GM19463 (cell line): Measurements from ENCODE around the gene ROPN1L.
"Not testable (repeated sequence)": the region's sequence is repeated elsewhere in the genome, so short reads cannot be mapped to it uniquely, and the experiment has no call there.

Experiments
- ATAC-seq: cut with Tn5 transposase; IDR thresholded peaks from one replicate; pipeline ENCODE4 v1.9.1; 2021; ENCODE audit warnings: mild to moderate bottlenecking, moderate library complexity; ENCODE audit not compliant: unreplicated experiment

ROPN1L gene

DNA sequence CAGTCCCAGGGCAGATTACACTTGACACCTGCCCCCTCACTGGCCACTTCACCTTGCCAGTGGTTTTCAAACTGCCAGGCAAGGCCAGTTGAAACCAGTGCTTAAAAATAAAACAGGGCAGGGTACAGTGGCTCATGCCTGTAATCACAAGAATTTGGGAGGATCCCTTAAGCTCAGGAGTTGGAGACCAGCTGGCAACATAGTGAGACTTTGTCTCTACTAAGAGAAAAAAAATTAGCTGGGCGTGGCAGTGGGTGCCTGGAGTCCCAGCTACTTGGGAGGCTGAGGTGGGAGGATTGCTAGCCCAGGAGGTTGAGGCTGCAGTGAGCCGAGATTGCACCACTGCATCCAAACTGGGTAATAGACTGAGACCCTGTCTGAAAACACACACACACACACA is 58.1 kb downstream of the ROPN1L start:
- no peak for ATAC-seq

DNA sequence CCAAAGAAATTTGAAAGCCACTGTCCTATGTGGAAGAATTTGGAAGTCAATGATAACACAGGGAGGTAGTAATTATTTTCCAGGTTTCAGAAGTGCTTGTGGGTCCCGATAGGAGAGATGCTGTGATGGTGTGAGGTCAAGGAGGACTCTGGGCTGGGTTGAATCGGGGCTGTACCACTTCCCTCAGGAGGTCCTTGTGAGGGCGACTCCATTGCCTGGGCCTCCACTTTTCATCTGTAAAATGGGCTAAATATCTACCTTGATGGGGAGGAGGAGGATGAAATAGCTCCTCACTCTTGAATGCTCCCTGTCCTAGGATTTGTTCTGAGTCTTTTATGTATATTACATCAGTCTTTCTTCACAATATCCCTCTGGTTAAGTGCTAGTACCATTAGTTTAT is 59.0 kb downstream of the ROPN1L start:
- no peak for ATAC-seq

DNA sequence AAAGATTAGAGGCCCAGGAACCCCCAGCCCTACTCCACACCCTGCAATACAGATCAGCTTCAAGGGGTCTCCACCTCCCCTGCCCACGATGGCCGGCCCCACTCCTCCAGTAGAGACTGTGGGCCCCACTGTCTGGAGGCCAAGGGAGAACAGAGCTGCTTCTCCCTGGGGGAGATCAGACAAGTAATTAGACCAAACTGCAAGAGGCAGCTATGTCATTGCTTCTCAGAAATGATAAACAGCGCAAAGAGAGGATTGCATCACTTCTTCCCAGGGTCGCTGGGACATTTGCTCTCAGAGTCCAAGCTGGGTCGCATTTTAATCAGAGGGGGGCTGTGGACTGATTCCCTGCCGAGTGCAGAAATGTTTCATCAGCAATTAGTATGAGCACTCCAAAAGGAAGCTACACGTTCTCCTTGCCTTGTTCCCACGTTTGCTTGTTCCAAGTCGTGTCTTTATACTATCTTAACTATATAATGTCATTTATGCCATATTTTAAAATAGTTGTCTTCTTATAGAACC is 59.9 kb downstream of the ROPN1L start:
- no peak for ATAC-seq

DNA sequence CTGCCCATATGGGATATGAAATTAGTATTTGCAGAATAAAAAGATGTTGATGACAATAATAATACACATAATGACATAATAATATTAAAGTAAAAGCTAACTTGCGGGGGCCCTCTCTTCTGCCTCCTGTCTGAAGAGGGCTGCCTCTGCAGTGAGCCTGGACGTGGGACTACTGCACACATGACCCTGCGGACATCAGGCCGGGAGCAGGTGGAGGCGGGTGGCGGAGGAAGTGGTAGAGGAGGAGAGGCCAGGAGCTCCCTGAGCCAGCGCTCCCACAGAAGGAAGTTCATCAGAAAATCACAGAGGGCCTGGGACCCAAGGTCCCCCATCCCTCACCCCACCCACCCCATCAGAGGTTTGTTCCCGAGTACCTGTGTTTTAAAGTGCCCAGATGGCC is 60.5 kb downstream of the ROPN1L start:
- ATAC-seq: no peak

DNA sequence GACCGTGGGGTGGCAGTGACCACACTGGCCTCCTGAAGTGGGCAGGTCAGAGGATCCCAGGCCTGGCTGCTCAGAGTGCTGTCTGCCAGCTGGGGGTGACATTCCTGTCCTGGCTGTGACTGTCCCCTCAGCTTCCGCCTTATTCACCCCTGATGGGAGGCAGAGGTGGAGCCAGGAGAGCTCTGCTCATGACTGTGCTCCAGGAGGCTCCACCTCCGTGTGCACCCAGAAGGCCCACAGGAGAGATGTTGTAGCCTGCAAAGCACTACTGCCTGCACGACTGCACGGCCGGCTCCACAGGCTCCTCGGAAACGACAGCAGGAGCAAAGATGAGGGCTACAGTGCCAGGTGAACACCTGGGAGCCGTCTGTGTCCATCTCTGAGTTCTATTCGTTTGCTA is 60.9 kb downstream of the ROPN1L start:
- ATAC-seq: no peak

DNA sequence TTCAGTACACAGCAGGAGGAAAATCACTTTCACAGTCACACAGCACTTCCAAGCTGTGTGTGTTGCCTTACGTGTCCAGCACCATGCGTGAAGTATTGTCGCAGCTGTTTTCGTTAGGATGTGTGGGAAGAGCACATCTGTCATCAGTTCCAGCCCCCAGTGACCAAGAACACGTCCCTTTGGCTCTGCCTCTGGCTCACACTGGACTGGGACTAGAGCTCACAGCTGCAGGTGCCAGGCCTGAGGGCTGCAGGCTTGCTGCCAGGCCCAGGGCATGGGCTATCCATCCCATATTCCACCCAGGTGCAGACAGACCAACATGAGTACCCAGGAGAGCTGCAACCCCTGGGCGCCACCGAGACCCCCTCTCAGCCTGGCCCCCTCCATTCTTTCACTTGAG is 61.6 kb downstream of the ROPN1L start:
- no peak for ATAC-seq

DNA sequence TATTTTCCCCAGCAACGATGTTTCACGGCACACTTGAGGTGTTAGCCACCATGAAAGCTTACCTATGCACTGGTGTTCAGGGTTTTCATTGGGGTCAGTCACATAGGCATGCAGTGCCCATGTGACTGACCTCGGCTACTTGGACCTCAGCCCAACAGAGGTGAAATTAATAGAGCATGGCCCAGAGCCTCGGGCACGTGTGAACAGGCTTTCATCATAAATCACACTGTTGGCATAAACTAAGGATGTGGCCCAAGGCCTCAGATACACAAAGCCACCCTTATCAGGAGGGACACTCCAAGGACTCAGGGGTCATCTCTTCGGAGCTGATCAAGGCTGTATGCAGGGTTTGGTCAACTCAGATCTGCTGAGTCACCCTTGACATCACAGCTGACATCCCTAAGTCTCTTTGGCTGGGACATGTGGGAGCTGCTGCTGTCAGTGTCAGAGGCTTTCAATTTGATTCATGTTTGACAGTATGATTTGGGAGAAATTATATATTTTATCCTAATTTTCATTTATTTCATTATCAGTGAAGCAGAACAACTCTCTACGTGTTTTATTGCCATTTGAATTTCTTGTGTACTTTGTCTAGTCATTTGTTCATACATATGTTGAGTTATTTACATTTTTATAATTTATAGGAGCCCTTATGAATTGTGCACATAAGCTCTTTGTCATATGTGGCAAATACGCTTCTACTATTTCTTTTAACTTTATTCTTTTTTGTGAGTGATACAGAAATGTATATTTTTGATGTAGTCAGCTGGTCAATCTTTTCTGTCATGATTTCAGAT is 62.5 kb downstream of the ROPN1L start:
- ATAC-seq: no peak

DNA sequence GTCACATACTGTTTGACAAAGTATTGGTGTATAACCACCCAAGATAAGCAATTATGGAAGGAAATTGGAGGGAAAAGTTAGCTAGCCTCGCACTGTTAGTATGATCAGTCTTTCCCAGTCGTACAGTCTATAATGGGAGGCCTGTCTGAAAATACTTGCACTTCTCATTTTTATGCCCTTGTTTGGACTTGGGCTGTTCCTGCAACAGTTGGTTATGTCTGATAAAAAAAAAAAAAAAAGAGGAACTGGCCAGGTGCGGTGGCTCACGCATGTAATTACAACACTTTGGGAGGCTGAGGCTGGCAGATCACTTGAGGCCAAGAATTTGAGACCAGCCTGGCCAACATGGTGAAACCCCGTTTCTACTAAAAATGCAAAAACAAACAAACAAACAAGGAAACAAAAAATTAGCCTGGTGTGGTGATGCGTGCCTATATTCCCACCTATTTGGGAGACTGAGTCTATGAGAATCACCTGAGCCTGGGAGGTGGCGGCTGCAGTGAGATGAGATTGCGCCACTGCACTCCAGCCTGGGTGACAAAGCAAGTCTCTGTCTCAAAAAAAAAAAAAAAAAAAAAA is 63.9 kb downstream of the ROPN1L start:
- ATAC-seq: peak; percentile 57

DNA sequence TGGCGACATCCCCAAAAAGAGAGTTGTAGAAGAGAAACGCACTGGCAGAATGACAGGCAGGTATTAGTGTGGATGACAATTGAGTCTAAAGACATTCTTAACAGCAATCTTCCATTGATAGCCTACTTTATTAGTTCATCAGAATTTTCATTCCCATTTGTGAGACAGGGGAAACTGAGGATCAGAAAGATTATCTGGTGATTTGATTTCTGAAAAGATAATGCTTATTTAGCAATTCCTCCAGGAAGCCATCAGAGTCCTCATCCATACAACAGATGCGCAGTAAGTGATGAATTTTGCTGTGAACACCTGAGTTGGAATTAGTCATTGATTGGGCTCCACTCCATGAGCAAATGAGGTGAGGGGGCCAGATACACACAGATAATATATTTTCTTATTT is 64.9 kb downstream of the ROPN1L start:
- no peak for ATAC-seq

DNA sequence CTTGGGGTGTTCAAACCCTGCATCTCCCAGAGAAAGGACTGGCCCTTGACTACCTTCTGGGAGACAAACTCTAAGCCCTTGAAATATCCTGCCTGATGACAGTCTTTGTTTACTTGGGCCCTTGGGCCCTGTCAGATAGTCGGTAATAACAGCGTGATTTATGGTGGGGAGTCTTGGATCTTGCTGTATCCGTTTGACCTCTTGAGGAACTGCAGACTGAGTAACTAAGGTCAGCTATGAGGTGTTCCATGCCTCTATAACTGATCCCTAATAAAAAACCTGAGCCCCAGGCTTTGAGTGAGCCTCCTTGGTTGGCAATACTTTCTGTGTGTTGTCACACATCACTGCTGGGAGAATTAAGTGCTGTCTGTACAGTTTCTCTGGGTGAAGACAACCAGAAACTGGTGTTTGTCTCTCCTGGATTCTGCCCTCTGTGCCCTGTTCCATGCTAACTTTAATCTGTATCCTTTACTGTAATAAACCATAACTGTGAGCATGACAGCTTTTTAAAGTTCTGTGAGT is 66.0 kb downstream of the ROPN1L start:
- ATAC-seq: no peak

DNA sequence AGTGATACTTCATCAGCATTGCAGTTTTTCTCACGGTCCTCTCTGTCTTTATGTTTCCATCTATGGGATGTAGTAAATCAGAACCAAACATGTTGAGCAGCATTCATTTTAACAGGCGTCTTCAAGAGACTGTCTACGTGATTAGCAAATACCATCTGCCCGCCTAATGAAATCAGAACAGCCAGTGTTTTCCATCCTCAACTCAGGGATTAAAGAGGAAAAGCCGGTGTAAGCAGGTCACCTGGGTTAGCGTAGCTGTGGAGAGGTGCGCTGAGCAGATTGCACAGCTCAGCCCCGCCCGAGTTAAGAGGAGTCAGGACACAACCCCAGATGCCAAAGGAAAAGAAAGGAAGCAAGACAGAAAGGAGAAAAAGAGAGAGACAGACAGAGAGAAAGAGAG is 67.9 kb downstream of the ROPN1L start:
- no peak for ATAC-seq

DNA sequence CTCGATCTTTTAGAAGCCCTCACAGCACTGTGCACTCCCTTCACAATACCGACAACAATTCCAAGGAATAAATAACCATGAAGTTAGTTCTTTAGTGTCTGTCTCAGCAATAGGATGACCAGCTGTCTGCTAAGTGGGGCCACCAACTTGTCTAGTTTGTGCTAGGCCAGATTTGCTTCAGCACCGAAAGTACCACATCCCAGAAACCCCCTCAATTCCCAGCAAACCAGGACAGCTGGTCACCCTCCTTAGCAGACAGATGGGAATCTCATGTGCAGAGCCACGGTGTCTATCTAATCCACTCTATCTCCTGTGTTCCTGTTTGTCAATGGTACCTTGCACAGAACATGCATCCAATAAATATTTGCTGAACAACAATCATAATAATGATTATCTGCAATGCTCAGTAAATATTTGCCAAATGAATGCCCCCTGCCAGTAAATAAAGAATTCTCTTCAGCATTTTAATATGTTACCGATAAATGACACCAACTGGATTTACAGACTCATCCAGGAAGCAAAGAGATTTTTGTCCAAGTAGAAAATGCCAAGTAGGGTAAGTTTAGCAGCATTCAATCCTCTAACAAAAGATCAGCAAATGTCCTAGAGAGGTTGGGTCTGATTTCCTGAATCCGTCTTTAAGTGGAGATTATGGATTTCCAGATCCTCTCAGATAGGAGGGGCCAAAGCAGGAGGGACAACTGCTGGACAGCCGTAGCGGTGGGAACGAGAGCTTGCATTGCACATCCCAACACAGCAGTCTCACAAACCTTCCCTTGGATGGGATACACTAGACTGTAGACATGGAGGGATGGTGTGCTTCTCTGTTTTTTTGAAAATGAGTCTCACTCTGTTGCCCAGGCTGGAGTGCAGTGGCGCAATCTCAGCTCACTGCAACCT is 70.3 kb downstream of the ROPN1L start:
- ATAC-seq: no peak

DNA sequence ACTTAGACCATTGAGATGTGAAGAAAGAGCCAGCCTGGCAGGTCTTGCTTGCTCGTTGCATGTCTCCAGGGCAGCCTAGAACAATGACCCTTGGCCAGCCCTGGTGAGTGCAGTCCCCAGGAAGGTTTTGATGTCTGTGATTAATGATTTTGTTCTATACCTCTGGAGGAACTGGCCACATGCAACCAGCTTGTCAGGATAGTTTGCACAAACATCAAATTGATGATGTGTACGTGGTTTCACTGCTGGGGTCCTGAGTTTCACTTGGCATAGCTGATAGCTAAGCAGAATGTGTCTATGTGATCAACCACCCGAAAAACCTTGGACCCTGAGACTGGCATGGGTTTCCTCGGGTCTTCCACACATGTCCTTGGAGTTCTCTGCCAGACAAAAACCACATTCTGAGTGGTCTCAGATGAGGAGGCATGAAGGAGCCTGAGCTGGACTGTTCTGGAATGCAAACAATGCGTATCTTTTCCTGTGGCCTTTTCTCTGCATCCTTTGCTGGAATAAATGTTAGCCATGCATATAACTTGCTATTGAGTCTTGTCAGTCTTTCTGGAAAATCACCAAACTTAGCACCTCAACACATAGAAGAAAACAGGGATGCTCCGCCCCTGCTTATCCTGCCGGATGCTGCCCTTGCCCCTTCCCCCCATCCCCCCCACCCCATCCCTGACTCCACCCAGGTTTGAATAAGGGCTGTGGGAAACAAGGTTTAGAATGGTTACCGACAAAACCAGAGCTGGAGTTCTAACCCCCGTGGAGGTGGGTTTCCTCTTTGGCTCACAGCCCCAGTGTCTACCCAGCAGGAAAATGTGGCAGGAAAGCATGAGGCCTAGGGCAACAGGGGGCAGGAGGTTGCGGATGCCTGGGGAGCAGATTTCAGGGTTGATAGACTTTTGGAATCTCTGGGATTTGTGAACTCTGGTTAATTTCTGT is 72.1 kb downstream of the ROPN1L start:
- ATAC-seq: no peak

DNA sequence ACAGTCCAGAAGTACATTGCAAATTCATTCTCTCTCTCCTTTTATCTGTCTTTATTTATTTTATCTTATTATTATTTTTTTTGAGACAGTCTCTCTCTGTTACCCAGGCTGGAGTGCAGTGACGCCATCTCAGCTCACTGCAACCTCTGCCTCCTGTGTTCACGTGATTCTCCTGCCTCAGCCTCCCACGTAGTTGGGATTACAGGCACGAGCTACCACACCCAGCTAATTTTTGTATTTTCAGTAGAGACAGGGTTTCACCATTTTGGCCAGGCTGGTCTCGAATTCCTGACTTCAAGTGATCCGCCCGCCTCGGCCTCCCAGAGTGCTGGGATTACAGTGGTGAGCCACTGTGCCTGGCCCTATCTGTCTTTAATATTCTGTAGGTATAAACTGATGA is 72.9 kb downstream of the ROPN1L start:
- ATAC-seq: not testable (repeated sequence)
